ENCODE data around the gene USP6.
"Not testable (repeated sequence)": the region's sequence is repeated elsewhere in the genome, so short reads cannot be mapped to it uniquely, and the experiment has no call there.

GRCh38 chr17:5142877-5143276 is 27.0 kb downstream of the USP6 start:
- not testable (repeated sequence) for TF ChIP-seq CTCF (IDR thresholded peaks at IDR 0.05 in 2 of 3, conservative IDR thresholded peaks at IDR 0.05 in 1 of 3; ENCODE audit: control insufficient read depth in 2 of 3, extremely low read depth in 1 of 3, insufficient read depth in 1 of 3, low read depth in 3 of 3, low read length in 3 of 3); FOXM1 (IDR thresholded peaks at IDR 0.05; ENCODE audit: low read depth, low read length); ATF2 (IDR thresholded peaks at IDR 0.05; ENCODE audit: low read length)

Data from GM12878 (cell line).